Endothelial cell of umbilical vein (primary cell): ENCODE results near the gene RGL3. TPM values are rescaled to one million over a fixed set of nuclear protein-coding genes. Genes with fewer than 3 reads are reported as not detected.

Source experiments
- BruUV-seq: library from RNA; stranded (reverse); fragments of 400-500 nt; replicated peaks from 2 replicates; lab custom pipeline; 2021; lab: Mats Ljungman, UMichigan
- CTCF ChIA-PET: fragments of 300-600, 350-600 bp; sonication (Branson Sonifier 250); formaldehyde crosslinking; loops from one replicate; lab custom pipeline; 2021; ENCODE audit warnings: antibody characterized with exemption, inconsistent platforms; lab: Charles Lee
- POLR2A ChIA-PET: fragments of 300-600, 350-600 bp; sonication (Branson Sonifier 250); formaldehyde crosslinking; loops from one replicate; lab custom pipeline; 2021; ENCODE audit warnings: antibody characterized with exemption, inconsistent platforms; lab: Charles Lee
- DNase-seq: peaks from one replicate; pipeline ENCODE4 v3.0.0-alpha.2; 2011; ENCODE audit warnings: low read depth, low spot score
- FAIRE-seq: peaks from 2 replicates; lab custom pipeline; 2011; peaks lifted over from hg19 to GRCh38; lab: Jason Lieb, UNC
- H2AFZ ChIP-seq: 2 replicates; pipeline ENCODE4 v1.6.0; 2012; ENCODE audit warnings: low read depth, low read length, control low read depth, inconsistent platforms
- H3K27ac ChIP-seq: 2 replicates; pipeline ENCODE4 v1.5.1; 2011; ENCODE audit warnings: low read depth, mild to moderate bottlenecking, control low read depth, low read length, moderate library complexity; ENCODE audit not compliant: insufficient read depth
- H3K27me3 ChIP-seq, 2 experiments: 2 replicates each; pipeline versions ENCODE4 v1.6.0 to v1.6.1; 2011; ENCODE audit warnings: low read length in 2 of 2, mixed read lengths in 1 of 2; ENCODE audit not compliant: control insufficient read depth in 2 of 2, insufficient read depth in 2 of 2
- H3K36me3 ChIP-seq, 2 experiments: 2 replicates in 1 of 2; 3 replicates in 1 of 2; pipeline ENCODE4 v1.5.1; 2011; ENCODE audit warnings: low read length in 2 of 2, mild to moderate bottlenecking in 1 of 2, moderate library complexity in 1 of 2; ENCODE audit not compliant: control insufficient read depth in 2 of 2, insufficient read depth in 2 of 2; ENCODE audit errors: extremely low read depth in 1 of 2
- H3K4me1 ChIP-seq: 3 replicates; pipeline ENCODE4 v1.5.1; 2011; ENCODE audit warnings: mild to moderate bottlenecking, low read length; ENCODE audit not compliant: control insufficient read depth, insufficient read depth; ENCODE audit errors: extremely low read depth
- H3K4me2 ChIP-seq: 2 replicates; pipeline ENCODE4 v1.6.1; 2011; ENCODE audit warnings: low read length, control low read depth, mixed read lengths; ENCODE audit not compliant: insufficient read depth
- H3K4me3 ChIP-seq, 3 experiments: fragments of 200-600 bp in 1 of 3; sonication (generic), shearing (Covaris generic) in 1 of 3; replicated peaks in 1 of 3; 2 replicates each; pipeline ENCODE4 v1.5.1; 2011 to 2016; ENCODE audit warnings: control low read depth in 3 of 3, low read length in 3 of 3, mild to moderate bottlenecking in 2 of 3, inconsistent platforms in 1 of 3, low read depth in 1 of 3, moderate library complexity in 1 of 3; ENCODE audit not compliant: insufficient read depth in 1 of 3
- H3K79me2 ChIP-seq: 2 replicates; pipeline ENCODE4 v1.6.0; 2012; ENCODE audit warnings: low read length, inconsistent platforms; ENCODE audit not compliant: control insufficient read depth, insufficient read depth
- H3K9ac ChIP-seq: replicated peaks from 2 replicates; pipeline ENCODE3; 2011; ENCODE audit warnings: low read length, control low read depth; ENCODE audit not compliant: insufficient read depth; ENCODE audit errors: extremely low read depth
- H3K9me1 ChIP-seq: replicated peaks from 3 replicates; pipeline ENCODE4 v1.6.0; 2011; ENCODE audit warnings: mild to moderate bottlenecking, low read length; ENCODE audit not compliant: control insufficient read depth, insufficient read depth; ENCODE audit errors: extremely low read depth
- H3K9me3 ChIP-seq: replicated peaks from 2 replicates; pipeline ENCODE4 v1.5.1; 2012; ENCODE audit warnings: low read length, inconsistent platforms; ENCODE audit not compliant: control insufficient read depth, insufficient read depth
- H4K20me1 ChIP-seq: replicated peaks from 2 replicates; pipeline ENCODE3; 2011; ENCODE audit warnings: mild to moderate bottlenecking, low read length; ENCODE audit not compliant: control insufficient read depth, insufficient read depth; ENCODE audit errors: extremely low read depth
- EZH2 ChIP-seq: IDR thresholded peaks from 2 replicates; pipeline ENCODE4 v1.6.1; 2012; ENCODE audit warnings: borderline replicate concordance, low read depth, mild to moderate bottlenecking, moderate library complexity, low read length, inconsistent platforms; ENCODE audit not compliant: severe bottlenecking
- FOS ChIP-seq: IDR thresholded peaks from 2 replicates; pipeline ENCODE4 v1.6.1; 2011; ENCODE audit warnings: mild to moderate bottlenecking, low read length, moderate library complexity, borderline replicate concordance; ENCODE audit not compliant: insufficient read depth
- GATA2 ChIP-seq: IDR thresholded peaks from 2 replicates; pipeline ENCODE4 v1.7.0; 2011; ENCODE audit warnings: low read depth, mild to moderate bottlenecking, moderate library complexity, mixed read lengths, low read length; ENCODE audit not compliant: insufficient read length, insufficient read depth
- JUN ChIP-seq: IDR thresholded peaks from 2 replicates; pipeline ENCODE4 v1.6.1; 2011; ENCODE audit warnings: borderline replicate concordance, low read depth; ENCODE audit not compliant: insufficient read length, insufficient read depth
- MAX ChIP-seq: IDR thresholded peaks from 2 replicates; pipeline ENCODE4 v1.6.1; 2011; ENCODE audit not compliant: insufficient read depth, insufficient read length
- MYC ChIP-seq: IDR thresholded peaks from one replicate; pipeline ENCODE4 v1.6.1; 2011; ENCODE audit warnings: mild to moderate bottlenecking, low read depth, low read length
- POLR2A ChIP-seq: IDR thresholded peaks from 2 replicates; pipeline ENCODE4 v1.6.1; 2012; ENCODE audit warnings: low read depth, mild to moderate bottlenecking, control low read depth, low read length
- POLR2AphosphoS5 ChIP-seq: IDR thresholded peaks from 2 replicates; pipeline ENCODE4 v1.6.1; 2012; ENCODE audit warnings: low read depth, mild to moderate bottlenecking, control low read depth, low read length, moderate library complexity; ENCODE audit not compliant: insufficient read depth
- dilution Hi-C: fragments of 300-500 bp; cut with MboI; formaldehyde crosslinking; loops from one replicate; pipeline ENCODE4 v1.15.0; 2019; ENCODE audit warnings: low sequenced_read_pairs; ENCODE audit not compliant: extremely low pct_ligation_motif_present
- intact Hi-C: fragments of 100-400 bp; cut with micrococcal nuclease; formaldehyde crosslinking; loops from one replicate; pipeline ENCODE4 v1.10.0; 2022
- polyA plus RNA-seq, 4 experiments: library from polyadenylated mRNA; depleted of rRNA in 3 of 4; stranded (reverse) in 3 of 4; unstranded in 1 of 4; fragments of >200 nt; gene quantifications; 2 replicates each; pipeline versions ENCODE4 v1.2.1 to v1.2.3, GENCODE V29; 2011 to 2012; ENCODE audit warnings: missing spikeins in 1 of 4
- total RNA-seq: library from RNA; stranded (reverse); gene quantifications from 2 replicates; pipeline ENCODE4 v1.2.3, GENCODE V29; 2021
- TF ChIP-seq, protein P1 (sequence below), 2 donors: IDR thresholded peaks; 1 replicate in 1 of 2; 2 replicates in 1 of 2; pipeline ENCODE4 v1.5.1; 2011; ENCODE audit warnings: low read length in 2 of 2, mild to moderate bottlenecking in 2 of 2, moderate library complexity in 2 of 2, control low read depth in 1 of 2, inconsistent platforms in 1 of 2, low read depth in 1 of 2; ENCODE audit not compliant: insufficient read depth in 1 of 2; ENCODE audit errors: extremely low read depth in 1 of 2

Gene RGL3
- total and polyA plus RNA-seq, 2 donors (not counting 3 experiments of a cell fraction or from before 2014, with no cell fraction given), result 0.23 to 5.2 TPM

DNA sequence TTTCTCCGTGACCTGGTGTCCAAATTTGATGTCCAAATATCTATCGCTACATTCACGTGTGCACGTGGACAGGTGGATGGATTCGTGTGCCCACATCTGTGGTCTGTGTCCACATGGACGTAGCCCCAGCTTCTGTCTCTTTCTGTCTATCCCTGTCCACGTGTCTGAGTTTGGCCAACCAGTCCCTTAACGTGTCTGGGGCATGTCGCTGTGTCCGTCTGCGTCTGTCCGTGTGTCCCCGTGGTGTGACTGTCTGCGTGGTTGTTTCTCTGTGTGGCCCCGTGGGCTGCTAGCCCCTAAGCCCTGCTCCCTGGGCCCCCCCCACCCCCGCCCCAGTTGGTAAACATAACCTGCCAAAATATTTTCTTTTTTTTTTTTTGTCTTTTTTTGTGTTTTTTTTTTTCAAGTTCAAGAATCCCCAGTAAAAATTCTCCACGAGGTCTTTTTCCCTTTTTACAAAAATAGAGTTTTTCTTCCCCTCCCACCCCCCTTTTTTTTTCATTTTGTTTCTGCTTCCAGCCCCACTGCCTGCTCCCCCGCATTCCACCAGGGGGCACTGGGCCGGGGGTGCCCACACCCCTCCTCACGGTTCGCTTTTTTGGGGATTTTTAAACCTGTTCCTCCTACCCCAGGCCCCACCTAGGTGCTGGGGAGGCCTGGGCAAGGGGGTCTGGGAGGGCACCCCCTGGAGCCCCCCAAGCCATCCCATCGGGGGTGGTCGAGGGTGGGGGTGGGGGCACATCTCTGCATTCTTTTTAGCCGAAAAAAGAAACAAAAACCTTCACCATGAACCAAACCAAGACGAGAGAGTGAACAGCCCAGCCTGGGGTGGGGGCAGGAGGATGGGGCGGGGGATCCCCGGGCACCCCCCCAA lies 34.6 kb upstream of the RGL3 start:
- Histone ChIP-seq H3K9me3 (no peaks in the 10 kb centered on the region), H3K27ac (no peak overlapping the region), H3K36me3 (peaks cover 2 to 4% of the 10 kb centered on the region in 2 experiments), H3K9me1 (no peaks in the 10 kb centered on the region), H3K4me2 (no peak overlapping the region), H3K9ac (no peak overlapping the region), H3K4me1 (no peaks in the 10 kb centered on the region), H3K27me3 (no peaks in the 10 kb centered on the region), H3K79me2 (no peaks in the 10 kb centered on the region), H4K20me1 (no peaks in the 10 kb centered on the region), H2AFZ (no peak overlapping the region), H3K4me3 (no peak overlapping the region)
- BruUV-seq, result no TSS peak
- dilution Hi-C loops, result no loop called here
- intact Hi-C loops, result no loop called here
- POLR2A ChIA-PET, result no interaction called here
- TF ChIP-seq, protein P1, sequence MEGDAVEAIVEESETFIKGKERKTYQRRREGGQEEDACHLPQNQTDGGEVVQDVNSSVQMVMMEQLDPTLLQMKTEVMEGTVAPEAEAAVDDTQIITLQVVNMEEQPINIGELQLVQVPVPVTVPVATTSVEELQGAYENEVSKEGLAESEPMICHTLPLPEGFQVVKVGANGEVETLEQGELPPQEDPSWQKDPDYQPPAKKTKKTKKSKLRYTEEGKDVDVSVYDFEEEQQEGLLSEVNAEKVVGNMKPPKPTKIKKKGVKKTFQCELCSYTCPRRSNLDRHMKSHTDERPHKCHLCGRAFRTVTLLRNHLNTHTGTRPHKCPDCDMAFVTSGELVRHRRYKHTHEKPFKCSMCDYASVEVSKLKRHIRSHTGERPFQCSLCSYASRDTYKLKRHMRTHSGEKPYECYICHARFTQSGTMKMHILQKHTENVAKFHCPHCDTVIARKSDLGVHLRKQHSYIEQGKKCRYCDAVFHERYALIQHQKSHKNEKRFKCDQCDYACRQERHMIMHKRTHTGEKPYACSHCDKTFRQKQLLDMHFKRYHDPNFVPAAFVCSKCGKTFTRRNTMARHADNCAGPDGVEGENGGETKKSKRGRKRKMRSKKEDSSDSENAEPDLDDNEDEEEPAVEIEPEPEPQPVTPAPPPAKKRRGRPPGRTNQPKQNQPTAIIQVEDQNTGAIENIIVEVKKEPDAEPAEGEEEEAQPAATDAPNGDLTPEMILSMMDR (IDR thresholded peaks at IDR 0.05; ENCODE audit: extremely low read depth in 1 of 2, insufficient read depth in 1 of 2, low read depth in 1 of 2, low read length in 2 of 2), result peak; percentile 20 to 44
- no peak for TF ChIP-seq MYC
- FAIRE-seq (no peak), DNase-seq (no peak)
- CTCF ChIA-PET, result no interaction called here

- H3K9ac ChIP-seq, result no peak overlapping the region
- no peaks in the 10 kb centered on the region for H3K9me1 ChIP-seq
- no peaks in the 10 kb centered on the region for H3K9me3 ChIP-seq
- intact Hi-C loops, result no loop called here
- H3K79me2 ChIP-seq, result no peaks in the 10 kb centered on the region
- TF ChIP-seq, protein P1 (IDR thresholded peaks at IDR 0.05; ENCODE audit: extremely low read depth in 1 of 2, insufficient read depth in 1 of 2, low read depth in 1 of 2, low read length in 2 of 2), result no peak
- TF ChIP-seq FOS (no peak), GATA2 (no peak), EZH2 (no peak), MAX (no peak), POLR2AphosphoS5 (no peak), JUN (no peak), POLR2A (no peak), MYC (no peak)
- BruUV-seq, result no TSS peak
- dilution Hi-C loops, result no loop called here
- CTCF ChIA-PET, result interaction anchor here (1.1 to 1.8 kb wide), 5 partner anchors 15 to 159 kb away, joined by 3 to 9 read pairs (median 4); no protein-coding TSS in a partner anchor
- no peak overlapping the region for H2AFZ ChIP-seq
- H3K36me3 ChIP-seq, result peaks cover 2 to 10% of the 10 kb centered on the region in 2 experiments
- no peak overlapping the region for H3K4me2 ChIP-seq
- H3K4me3 ChIP-seq, result no peak overlapping the region
- no peak overlapping the region for H3K27ac ChIP-seq
- POLR2A ChIA-PET, result no interaction called here
- no peaks in the 10 kb centered on the region for H4K20me1 ChIP-seq
- no peaks in the 10 kb centered on the region for H3K4me1 ChIP-seq
- FAIRE-seq (no peak), DNase-seq (no peak)
- no peaks in the 10 kb centered on the region for H3K27me3 ChIP-seq
These were observed 33.7 kb upstream of the RGL3 start for GRCh38 chr19:11452620-11453310.
